GM23338 (cell line): ENCODE data around the gene ANAPC2. TPM values are rescaled to one million over a fixed set of nuclear protein-coding genes. Genes with fewer than 3 reads are reported as not detected.
A peak's percentile ranks its signal among the peaks of the same experiment; 100 is the strongest.

ENCODE experiments used
- ATAC-seq: fragments of 200-7000 bp; cut with Tn5 transposase; 3 replicates; pipeline ENCODE4 v1.9.1; 2020
- DNase-seq: peaks from one replicate; pipeline ENCODE4 v3.0.0-alpha.2; 2015; ENCODE audit warnings: low spot score
- H2AFZ ChIP-seq: fragments of 200-600 bp; sonication (generic); 2 replicates; pipeline ENCODE4 v1.8.0; 2016; ENCODE audit warnings: antibody characterized with exemption, mild to moderate bottlenecking, moderate library complexity
- H3F3A ChIP-seq: fragments of 200-600 bp; sonication (generic); replicated peaks from 2 replicates; pipeline ENCODE4 v1.8.0; 2017; ENCODE audit warnings: antibody characterized with exemption, mixed run types, low read depth
- H3K27ac ChIP-seq: fragments of 200-600 bp; sonication (generic); 2 replicates; pipeline ENCODE4 v1.6.1; 2016; ENCODE audit warnings: low read depth
- H3K27me3 ChIP-seq: fragments of 200-600 bp; sonication (generic); 2 replicates; pipeline ENCODE4 v1.8.0; 2016; ENCODE audit warnings: mild to moderate bottlenecking, mixed run types, moderate library complexity; ENCODE audit not compliant: insufficient read depth
- H3K36me3 ChIP-seq: fragments of 200-600 bp; sonication (generic); 2 replicates; pipeline ENCODE4 v1.8.0; 2016; ENCODE audit warnings: mild to moderate bottlenecking; ENCODE audit not compliant: insufficient read depth
- H3K4me1 ChIP-seq: fragments of 200-600 bp; sonication (generic); 2 replicates; pipeline ENCODE4 v1.8.0; 2016; ENCODE audit warnings: mild to moderate bottlenecking, moderate library complexity; ENCODE audit not compliant: insufficient read depth
- H3K4me2 ChIP-seq: fragments of 200-600 bp; sonication (generic); 2 replicates; pipeline ENCODE4 v1.7.1; 2017; ENCODE audit warnings: mixed run types
- H3K4me3 ChIP-seq: fragments of 200-600 bp; sonication (generic); 2 replicates; pipeline ENCODE4 v1.6.1; 2016; ENCODE audit warnings: mixed run types
- H3K79me2 ChIP-seq: fragments of 200-600 bp; sonication (generic); replicated peaks from 2 replicates; pipeline ENCODE4 v1.8.0; 2017; ENCODE audit warnings: mild to moderate bottlenecking; ENCODE audit not compliant: insufficient read depth
- H3K9me2 ChIP-seq: fragments of 200-600 bp; sonication (generic); 2 replicates; pipeline ENCODE4 v1.8.0; 2017; ENCODE audit not compliant: insufficient read depth
- H4K20me1 ChIP-seq: fragments of 200-600 bp; sonication (generic); replicated peaks from 2 replicates; pipeline ENCODE4 v1.8.0; 2017; ENCODE audit warnings: mild to moderate bottlenecking; ENCODE audit not compliant: insufficient read depth
- H3K27ac Mint-ChIP-seq: 2 replicates; pipeline ENCODE4 v1.8.0; 2020; ENCODE audit warnings: inconsistent platforms, mild to moderate bottlenecking, moderate library complexity, mixed read lengths
- H3K27me3 Mint-ChIP-seq: 3 replicates; pipeline ENCODE4 v1.8.0; 2022; ENCODE audit warnings: low read depth, mild to moderate bottlenecking, moderate library complexity, mixed read lengths, inconsistent platforms; ENCODE audit not compliant: insufficient read depth, poor library complexity
- H3K36me3 Mint-ChIP-seq: 3 replicates; pipeline ENCODE4 v1.8.0; 2021; ENCODE audit warnings: low read depth, mild to moderate bottlenecking, inconsistent platforms, moderate library complexity, mixed read lengths
- H3K4me1 Mint-ChIP-seq: 3 replicates; pipeline ENCODE4 v1.8.0; 2020; ENCODE audit warnings: mild to moderate bottlenecking, inconsistent platforms, mixed read lengths
- H3K4me3 Mint-ChIP-seq: 3 replicates; pipeline ENCODE4 v1.8.0; 2021; ENCODE audit warnings: moderate library complexity, mild to moderate bottlenecking, inconsistent platforms, mixed read lengths
- H3K9me3 Mint-ChIP-seq: 3 replicates; pipeline ENCODE4 v1.8.0; 2020; ENCODE audit warnings: moderate library complexity, mild to moderate bottlenecking, inconsistent platforms, mixed read lengths
- EZH2 ChIP-seq: fragments of 200-600 bp; sonication (generic); IDR thresholded peaks from one replicate; pipeline ENCODE4 v1.8.0; 2017; ENCODE audit warnings: antibody characterized with exemption, mild to moderate bottlenecking, low read depth; ENCODE audit not compliant: unreplicated experiment
- EZH2phosphoT487 ChIP-seq: fragments of 200-600 bp; sonication (generic); IDR thresholded peaks from one replicate; pipeline ENCODE4 v1.8.1; 2018; ENCODE audit warnings: antibody characterized with exemption; ENCODE audit not compliant: unreplicated experiment
- JUNB ChIP-seq: IDR thresholded peaks from one replicate; pipeline ENCODE4 v1.6.1; 2016; ENCODE audit warnings: antibody characterized with exemption; ENCODE audit not compliant: unreplicated experiment
- POLR2AphosphoS5 ChIP-seq: IDR thresholded peaks from 2 replicates; pipeline ENCODE4 v1.6.1; 2016; ENCODE audit warnings: antibody characterized with exemption, low read depth
- STAT1 ChIP-seq: IDR thresholded peaks from one replicate; pipeline ENCODE4 v1.6.1; 2016; ENCODE audit warnings: antibody characterized with exemption; ENCODE audit not compliant: unreplicated experiment
- ZNF114 ChIP-seq: fragments of 250-450 bp; sonication (Bioruptor Pico); IDR thresholded peaks from 2 replicates; pipeline ENCODE4 v1.5.0; 2020; ENCODE audit warnings: mild to moderate bottlenecking, moderate library complexity
- ZNF331 ChIP-seq: fragments of 250-450 bp; sonication (Bioruptor Pico); IDR thresholded peaks from 2 replicates; pipeline ENCODE4 v1.5.0; 2020; ENCODE audit warnings: low read depth, mild to moderate bottlenecking, moderate library complexity
- polyA plus RNA-seq: library from polyadenylated mRNA; unstranded; fragments of >200 nt; fragmentation: Nextera tagmentation; extraction: Ambion mirVana; gene quantifications from 2 replicates; pipeline ENCODE4 v1.2.1, GENCODE V29; 2016
- total RNA-seq: library from RNA; depleted of rRNA; stranded (reverse); fragments of >200 nt; shearing (Covaris generic); gene quantifications from 2 replicates; pipeline ENCODE4 v1.2.3, GENCODE V29; 2014
- TF ChIP-seq, protein P1 (sequence below): IDR thresholded peaks from one replicate; pipeline ENCODE4 v1.6.1; 2018; ENCODE audit warnings: antibody characterized with exemption; ENCODE audit not compliant: unreplicated experiment
- TF ChIP-seq, protein P2 (sequence below), 2 experiments: fragments of 200-600 bp in 1 of 2; sonication (generic) in 1 of 2; conservative IDR thresholded peaks; 2 replicates each; pipeline versions ENCODE4 v1.5.1 to v1.6.1; 2016 to 2017; ENCODE audit warnings: antibody characterized with exemption in 2 of 2, low read depth in 2 of 2, mild to moderate bottlenecking in 2 of 2, moderate library complexity in 1 of 2
- TF ChIP-seq, protein P3 (sequence below): IDR thresholded peaks from 2 replicates; pipeline ENCODE4 v1.6.1; 2016; ENCODE audit warnings: antibody characterized with exemption

ANAPC2 gene
- total and polyA plus RNA-seq, 2 experiments from 2014 or later: 16.4 to 42.9 TPM

DNA sequence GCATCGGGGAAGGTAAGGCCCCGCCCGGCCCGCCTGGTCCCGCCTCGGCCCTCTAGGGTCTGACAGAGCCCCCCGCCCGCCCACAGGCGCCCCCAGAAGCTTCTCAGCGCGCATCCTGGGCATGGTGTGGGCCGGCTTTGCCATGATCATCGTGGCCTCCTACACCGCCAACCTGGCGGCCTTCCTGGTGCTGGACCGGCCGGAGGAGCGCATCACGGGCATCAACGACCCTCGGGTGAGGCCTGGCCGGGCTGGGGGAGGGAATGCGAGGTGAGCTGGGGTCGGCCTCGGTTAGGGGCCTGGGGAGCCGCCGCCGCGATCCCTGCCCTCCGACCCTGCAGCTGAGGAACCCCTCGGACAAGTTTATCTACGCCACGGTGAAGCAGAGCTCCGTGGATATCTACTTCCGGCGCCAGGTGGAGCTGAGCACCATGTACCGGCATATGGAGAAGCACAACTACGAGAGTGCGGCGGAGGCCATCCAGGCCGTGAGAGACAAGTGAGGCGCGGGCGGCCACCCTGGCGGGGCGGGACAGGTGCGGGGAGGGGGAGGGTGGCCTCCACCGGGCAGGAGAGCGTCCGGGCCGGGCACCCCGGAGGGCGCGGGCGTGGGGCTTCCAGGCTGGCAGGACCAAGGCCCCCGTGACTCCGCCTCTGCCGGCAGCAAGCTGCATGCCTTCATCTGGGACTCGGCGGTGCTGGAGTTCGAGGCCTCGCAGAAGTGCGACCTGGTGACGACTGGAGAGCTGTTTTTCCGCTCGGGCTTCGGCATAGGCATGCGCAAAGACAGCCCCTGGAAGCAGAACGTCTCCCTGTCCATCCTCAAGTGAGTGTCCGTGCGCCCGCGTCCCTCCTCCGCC lies 25.6 kb downstream of the ANAPC2 start:
- Histone ChIP-seq H4K20me1 (no peaks in the 10 kb centered on the region), H3K4me2 (peak overlapping the region; percentile 82), H3K27ac (no peak overlapping the region), H3K36me3 (no peaks in the 10 kb centered on the region), H3K4me1 (no peaks in the 10 kb centered on the region), H3K4me3 (peak overlapping the region; percentile 62), H3K27me3 (peaks cover 86% of the 10 kb centered on the region), H3K9me2 (no peaks in the 10 kb centered on the region), H3F3A (no peaks in the 10 kb centered on the region), H3K79me2 (no peaks in the 10 kb centered on the region), H2AFZ (peak overlapping the region; percentile 56)
- Mint-ChIP-seq H3K36me3 (no peaks in the 10 kb centered on the region), H3K4me3 (peak overlapping the region; percentile 69), H3K4me1 (no peaks in the 10 kb centered on the region; the same call in 2 of the 3 replicates), H3K27ac (no peak overlapping the region), H3K9me3 (no peaks in the 10 kb centered on the region), H3K27me3 (peaks cover 87% of the 10 kb centered on the region)
- TF ChIP-seq EZH2 (peak; percentile 46), ZNF114 (no peak), POLR2AphosphoS5 (no peak)
- TF ChIP-seq, protein P1, sequence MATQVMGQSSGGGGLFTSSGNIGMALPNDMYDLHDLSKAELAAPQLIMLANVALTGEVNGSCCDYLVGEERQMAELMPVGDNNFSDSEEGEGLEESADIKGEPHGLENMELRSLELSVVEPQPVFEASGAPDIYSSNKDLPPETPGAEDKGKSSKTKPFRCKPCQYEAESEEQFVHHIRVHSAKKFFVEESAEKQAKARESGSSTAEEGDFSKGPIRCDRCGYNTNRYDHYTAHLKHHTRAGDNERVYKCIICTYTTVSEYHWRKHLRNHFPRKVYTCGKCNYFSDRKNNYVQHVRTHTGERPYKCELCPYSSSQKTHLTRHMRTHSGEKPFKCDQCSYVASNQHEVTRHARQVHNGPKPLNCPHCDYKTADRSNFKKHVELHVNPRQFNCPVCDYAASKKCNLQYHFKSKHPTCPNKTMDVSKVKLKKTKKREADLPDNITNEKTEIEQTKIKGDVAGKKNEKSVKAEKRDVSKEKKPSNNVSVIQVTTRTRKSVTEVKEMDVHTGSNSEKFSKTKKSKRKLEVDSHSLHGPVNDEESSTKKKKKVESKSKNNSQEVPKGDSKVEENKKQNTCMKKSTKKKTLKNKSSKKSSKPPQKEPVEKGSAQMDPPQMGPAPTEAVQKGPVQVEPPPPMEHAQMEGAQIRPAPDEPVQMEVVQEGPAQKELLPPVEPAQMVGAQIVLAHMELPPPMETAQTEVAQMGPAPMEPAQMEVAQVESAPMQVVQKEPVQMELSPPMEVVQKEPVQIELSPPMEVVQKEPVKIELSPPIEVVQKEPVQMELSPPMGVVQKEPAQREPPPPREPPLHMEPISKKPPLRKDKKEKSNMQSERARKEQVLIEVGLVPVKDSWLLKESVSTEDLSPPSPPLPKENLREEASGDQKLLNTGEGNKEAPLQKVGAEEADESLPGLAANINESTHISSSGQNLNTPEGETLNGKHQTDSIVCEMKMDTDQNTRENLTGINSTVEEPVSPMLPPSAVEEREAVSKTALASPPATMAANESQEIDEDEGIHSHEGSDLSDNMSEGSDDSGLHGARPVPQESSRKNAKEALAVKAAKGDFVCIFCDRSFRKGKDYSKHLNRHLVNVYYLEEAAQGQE: no peak
- TF ChIP-seq, protein P2, sequence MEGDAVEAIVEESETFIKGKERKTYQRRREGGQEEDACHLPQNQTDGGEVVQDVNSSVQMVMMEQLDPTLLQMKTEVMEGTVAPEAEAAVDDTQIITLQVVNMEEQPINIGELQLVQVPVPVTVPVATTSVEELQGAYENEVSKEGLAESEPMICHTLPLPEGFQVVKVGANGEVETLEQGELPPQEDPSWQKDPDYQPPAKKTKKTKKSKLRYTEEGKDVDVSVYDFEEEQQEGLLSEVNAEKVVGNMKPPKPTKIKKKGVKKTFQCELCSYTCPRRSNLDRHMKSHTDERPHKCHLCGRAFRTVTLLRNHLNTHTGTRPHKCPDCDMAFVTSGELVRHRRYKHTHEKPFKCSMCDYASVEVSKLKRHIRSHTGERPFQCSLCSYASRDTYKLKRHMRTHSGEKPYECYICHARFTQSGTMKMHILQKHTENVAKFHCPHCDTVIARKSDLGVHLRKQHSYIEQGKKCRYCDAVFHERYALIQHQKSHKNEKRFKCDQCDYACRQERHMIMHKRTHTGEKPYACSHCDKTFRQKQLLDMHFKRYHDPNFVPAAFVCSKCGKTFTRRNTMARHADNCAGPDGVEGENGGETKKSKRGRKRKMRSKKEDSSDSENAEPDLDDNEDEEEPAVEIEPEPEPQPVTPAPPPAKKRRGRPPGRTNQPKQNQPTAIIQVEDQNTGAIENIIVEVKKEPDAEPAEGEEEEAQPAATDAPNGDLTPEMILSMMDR (conservative IDR thresholded peaks at IDR 0.05; ENCODE audit: low read depth in 2 of 2): peak in 1 of 2 experiments; percentile 23; a peak in 2 of 4 replicates
- DNase-seq (peak; percentile 74), ATAC-seq (peak; percentile 30)

DNA sequence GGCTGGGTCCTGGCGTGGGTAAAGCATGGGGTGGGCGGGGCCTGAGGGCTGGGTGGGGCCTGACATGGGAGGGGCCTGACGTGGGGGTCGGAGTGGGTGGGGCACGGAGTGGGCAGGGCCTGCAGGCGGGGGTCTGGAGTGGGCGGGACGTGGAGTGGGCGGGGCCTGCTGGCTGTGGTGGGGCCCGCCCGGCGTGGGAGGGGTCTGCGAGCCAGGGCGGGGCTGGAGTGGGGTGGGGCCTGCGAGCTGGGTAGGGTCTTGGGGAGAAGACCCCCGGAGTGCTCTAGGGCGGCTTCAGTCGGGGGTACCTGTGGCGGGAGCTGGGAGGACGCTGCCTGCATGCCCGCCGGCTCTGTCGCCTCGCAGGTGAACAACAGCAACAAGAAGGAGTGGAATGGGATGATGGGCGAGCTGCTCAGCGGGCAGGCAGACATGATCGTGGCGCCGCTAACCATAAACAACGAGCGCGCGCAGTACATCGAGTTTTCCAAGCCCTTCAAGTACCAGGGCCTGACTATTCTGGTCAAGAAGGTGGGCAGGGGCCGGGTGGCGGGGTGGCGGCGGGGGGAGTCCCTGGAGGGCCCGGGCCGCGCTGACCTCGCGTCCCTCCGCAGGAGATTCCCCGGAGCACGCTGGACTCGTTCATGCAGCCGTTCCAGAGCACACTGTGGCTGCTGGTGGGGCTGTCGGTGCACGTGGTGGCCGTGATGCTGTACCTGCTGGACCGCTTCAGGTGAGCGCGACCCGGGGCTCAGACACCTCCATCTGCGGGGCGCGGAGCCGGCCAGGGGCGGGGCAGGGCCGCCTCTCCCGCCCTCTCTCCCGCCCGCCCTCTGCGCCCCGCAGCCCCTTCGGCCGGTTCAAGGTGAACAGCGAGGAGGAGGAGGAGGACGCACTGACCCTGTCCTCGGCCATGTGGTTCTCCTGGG lies 26.5 kb downstream of the ANAPC2 start:
- Mint-ChIP-seq H3K36me3 (no peaks in the 10 kb centered on the region), H3K27ac (no peak overlapping the region), H3K4me1 (no peaks in the 10 kb centered on the region; the same call in 2 of the 3 replicates), H3K27me3 (peaks cover 88% of the 10 kb centered on the region), H3K4me3 (peak overlapping the region; percentile 69), H3K9me3 (no peaks in the 10 kb centered on the region)
- Histone ChIP-seq H3K27me3 (peaks cover 83% of the 10 kb centered on the region), H3K4me1 (peaks cover 2% of the 10 kb centered on the region; the same call in 1 of the 2 replicates), H3K9me2 (no peaks in the 10 kb centered on the region), H3K4me2 (peak overlapping the region; percentile 82), H2AFZ (peak overlapping the region; percentile 56; the same call in 1 of the 2 replicates), H3F3A (peaks cover 4% of the 10 kb centered on the region; the same call in 1 of the 2 replicates), H3K4me3 (peak overlapping the region; percentile 62), H3K79me2 (no peaks in the 10 kb centered on the region), H3K36me3 (no peaks in the 10 kb centered on the region), H4K20me1 (no peaks in the 10 kb centered on the region), H3K27ac (no peak overlapping the region)
- peak; percentile 32 for ATAC-seq
- peak; percentile 73 for DNase-seq
- TF ChIP-seq STAT1 (no peak), POLR2AphosphoS5 (no peak), ZNF331 (CRISPR knock-in tag) (no peak), EZH2 (no peak), ZNF114 (no peak), JUNB (no peak), EZH2phosphoT487 (no peak)
- TF ChIP-seq, protein P1: no peak
- TF ChIP-seq, protein P3, sequence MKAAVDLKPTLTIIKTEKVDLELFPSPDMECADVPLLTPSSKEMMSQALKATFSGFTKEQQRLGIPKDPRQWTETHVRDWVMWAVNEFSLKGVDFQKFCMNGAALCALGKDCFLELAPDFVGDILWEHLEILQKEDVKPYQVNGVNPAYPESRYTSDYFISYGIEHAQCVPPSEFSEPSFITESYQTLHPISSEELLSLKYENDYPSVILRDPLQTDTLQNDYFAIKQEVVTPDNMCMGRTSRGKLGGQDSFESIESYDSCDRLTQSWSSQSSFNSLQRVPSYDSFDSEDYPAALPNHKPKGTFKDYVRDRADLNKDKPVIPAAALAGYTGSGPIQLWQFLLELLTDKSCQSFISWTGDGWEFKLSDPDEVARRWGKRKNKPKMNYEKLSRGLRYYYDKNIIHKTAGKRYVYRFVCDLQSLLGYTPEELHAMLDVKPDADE: no peak
